Rectal smooth muscle tissue (tissue), 1 donor: Measurements from ENCODE around the gene LINS1.

ENCODE experiments used
- H3K27ac ChIP-seq: one replicate; pipeline ENCODE4 v1.7.0; 2013; ENCODE audit warnings: low read depth, low read length, inconsistent platforms
- H3K27me3 ChIP-seq: one replicate; pipeline ENCODE4 v1.7.0; 2013; ENCODE audit warnings: low read length; ENCODE audit not compliant: control insufficient read depth, insufficient read depth
- H3K36me3 ChIP-seq: one replicate; pipeline ENCODE4 v1.7.0; 2013; ENCODE audit warnings: low read length; ENCODE audit not compliant: control insufficient read depth, insufficient read depth
- H3K4me1 ChIP-seq: one replicate; pipeline ENCODE4 v1.7.0; 2013; ENCODE audit warnings: low read length; ENCODE audit not compliant: control insufficient read depth, insufficient read depth
- H3K4me3 ChIP-seq: one replicate; pipeline ENCODE4 v1.7.0; 2013; ENCODE audit warnings: low read length
- H3K9ac ChIP-seq: one replicate; pipeline ENCODE4 v1.7.0; 2013; ENCODE audit warnings: low read length

The LINS1 gene

DNA sequence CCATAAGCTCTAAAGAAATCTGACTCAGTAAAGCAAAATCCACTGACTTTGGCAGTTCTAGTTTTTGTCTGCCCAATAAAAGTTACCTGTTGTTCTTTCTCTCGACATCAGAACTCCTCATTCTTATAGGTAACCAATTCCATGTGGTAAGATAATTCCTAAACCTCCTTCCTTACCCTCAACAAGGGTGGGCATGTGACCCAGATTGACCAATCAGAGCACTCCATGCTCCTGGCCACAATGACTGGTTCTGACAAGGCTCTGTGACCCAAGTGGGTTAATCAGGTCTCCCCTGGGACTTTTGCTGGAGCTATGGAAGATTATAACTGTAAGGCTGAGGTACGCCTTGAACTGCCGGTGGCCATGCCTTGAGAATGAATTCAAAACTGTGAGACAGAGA lies 31.7 kb downstream of the LINS1 start:
- Histone ChIP-seq H3K36me3 (peaks cover 3% of the 10 kb centered on the region), H3K27ac (no peak overlapping the region), H3K4me3 (no peak overlapping the region), H3K4me1 (no peaks in the 10 kb centered on the region), H3K27me3 (no peaks in the 10 kb centered on the region), H3K9ac (no peak overlapping the region)

DNA sequence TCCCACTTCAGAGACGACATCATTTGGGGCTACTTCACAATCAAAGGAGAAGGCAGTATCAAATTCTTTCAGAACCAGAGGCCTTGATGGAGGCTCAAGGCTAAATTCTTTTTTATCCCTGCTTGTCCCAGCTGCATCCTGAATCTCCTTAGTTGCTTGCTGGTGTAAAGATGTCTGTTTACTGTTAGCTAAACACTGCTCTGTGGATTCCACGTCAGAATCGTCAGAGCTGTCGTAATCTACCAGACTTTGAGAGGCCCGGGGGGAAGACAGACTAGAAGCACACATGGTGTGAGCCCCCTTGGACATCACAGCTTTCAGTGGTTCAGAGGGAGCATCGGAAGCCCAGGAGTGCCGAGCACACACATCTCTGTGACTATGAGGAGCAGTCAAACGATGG lies 32.6 kb downstream of the LINS1 start:
- H3K27ac ChIP-seq: no peak overlapping the region
- H3K36me3 ChIP-seq: peaks cover 3% of the 10 kb centered on the region
- H3K4me3 ChIP-seq: no peak overlapping the region
- no peaks in the 10 kb centered on the region for H3K27me3 ChIP-seq
- no peak overlapping the region for H3K9ac ChIP-seq
- H3K4me1 ChIP-seq: no peaks in the 10 kb centered on the region

DNA sequence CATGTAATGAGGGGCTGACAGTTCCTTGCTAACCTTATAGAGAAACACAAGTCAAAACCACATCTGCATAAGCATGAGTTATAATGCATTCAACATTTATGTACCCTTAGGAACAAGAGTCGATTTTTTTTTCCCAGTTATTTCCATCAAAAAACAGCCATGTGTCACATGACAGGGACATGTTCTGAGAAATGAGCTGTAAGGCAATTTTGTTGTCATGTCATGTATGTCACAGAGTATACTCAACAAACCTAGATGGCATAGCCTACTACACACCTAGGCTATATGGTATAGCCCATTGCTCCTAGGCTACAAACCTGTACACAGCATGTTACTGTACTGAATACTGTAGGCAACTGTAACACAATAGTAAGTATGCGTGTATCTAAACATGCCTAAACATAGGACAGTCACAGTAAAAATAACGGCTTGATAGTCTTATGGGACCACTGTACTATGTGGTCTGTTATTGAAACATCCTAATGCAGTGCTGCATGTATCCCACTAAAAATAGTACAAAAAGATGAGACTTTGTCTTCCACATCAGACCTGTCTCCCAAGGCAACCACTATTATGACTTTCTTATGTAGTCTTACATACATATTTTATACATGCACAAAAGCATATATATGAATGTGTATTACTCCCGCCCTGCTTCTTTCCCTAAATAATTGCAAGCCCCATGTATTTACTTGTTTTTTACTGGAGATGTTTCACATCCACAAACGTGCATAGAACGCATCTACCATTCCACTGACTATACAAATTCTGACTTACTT lies 34.9 kb downstream of the LINS1 start:
- Histone ChIP-seq H3K9ac (no peak overlapping the region), H3K27me3 (no peaks in the 10 kb centered on the region)

DNA sequence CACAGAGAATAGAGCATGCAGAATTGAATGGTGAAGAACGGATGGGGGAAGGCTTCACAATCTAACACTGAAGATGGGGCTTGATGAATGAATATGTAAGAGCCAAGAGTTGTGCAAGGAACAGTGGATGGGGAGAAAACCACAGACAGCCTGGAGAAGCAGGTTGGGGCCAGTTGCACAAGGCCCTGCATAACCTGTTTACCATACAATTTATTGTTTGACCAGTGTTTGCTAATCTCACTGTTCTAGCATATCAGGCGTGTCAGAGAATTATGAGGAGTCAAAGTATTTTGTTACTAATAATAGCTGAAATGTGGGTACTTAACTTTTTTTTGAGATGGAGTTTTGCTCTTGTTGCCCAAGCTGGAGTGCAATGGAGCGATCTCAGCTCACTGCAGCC lies 36.4 kb downstream of the LINS1 start:
- H3K9ac ChIP-seq: no peak overlapping the region
- H3K4me3 ChIP-seq: no peak overlapping the region
- H3K36me3 ChIP-seq: peaks cover 3% of the 10 kb centered on the region

More for the DNA sequence above, 34.9 kb downstream of the LINS1 start:
- Histone ChIP-seq H3K27ac (no peak overlapping the region), H3K36me3 (peaks cover 3% of the 10 kb centered on the region), H3K4me3 (no peak overlapping the region), H3K4me1 (no peaks in the 10 kb centered on the region)

DNA sequence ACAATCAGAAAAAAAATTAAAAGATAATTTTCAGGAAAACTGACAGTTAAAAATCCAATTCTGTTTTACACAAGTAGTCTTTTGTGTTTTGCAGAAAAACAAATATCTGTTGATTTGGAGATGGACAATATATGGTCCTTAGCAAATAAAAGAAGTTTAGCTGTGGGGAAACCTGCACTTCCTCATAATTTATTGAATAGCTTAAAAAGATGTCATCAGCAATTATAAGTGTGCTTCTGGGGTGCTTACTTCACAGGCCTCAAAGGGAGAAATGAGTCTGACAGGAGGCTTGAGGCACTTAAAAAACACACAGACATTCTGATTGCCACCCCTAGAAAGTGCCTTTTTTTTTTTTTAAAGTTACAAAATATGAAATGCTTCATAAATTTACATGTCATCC lies 41.7 kb downstream of the LINS1 start:
- Histone ChIP-seq H3K4me1 (no peaks in the 10 kb centered on the region), H3K27ac (no peak overlapping the region), H3K4me3 (no peak overlapping the region), H3K27me3 (no peaks in the 10 kb centered on the region), H3K9ac (no peak overlapping the region), H3K36me3 (no peaks in the 10 kb centered on the region)

More for the DNA sequence above, 36.4 kb downstream of the LINS1 start:
- H3K27me3 ChIP-seq: no peaks in the 10 kb centered on the region
- H3K27ac ChIP-seq: no peak overlapping the region
- H3K4me1 ChIP-seq: no peaks in the 10 kb centered on the region

DNA sequence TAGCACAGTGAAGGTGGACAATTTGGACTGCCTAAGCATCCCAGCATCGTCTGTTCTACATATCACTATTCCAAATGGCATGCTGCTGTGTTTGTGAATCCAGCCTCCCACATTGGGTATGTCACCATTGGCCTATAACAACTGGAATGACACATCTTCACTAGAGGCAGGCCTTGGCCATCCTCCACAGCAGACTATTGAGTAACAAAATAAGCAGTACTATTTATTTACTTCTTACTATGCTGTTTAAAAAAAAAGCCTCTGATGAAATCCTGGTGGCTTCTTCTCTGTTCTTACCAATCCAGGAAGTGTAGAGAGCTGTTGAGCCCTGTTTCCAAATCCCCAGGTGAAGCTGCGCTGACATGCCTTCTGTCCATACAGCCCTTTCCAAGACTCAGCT lies 42.7 kb downstream of the LINS1 start:
- Histone ChIP-seq H3K9ac (no peak overlapping the region), H3K4me3 (no peak overlapping the region), H3K27me3 (no peaks in the 10 kb centered on the region), H3K27ac (no peak overlapping the region), H3K36me3 (no peaks in the 10 kb centered on the region), H3K4me1 (no peaks in the 10 kb centered on the region)

DNA sequence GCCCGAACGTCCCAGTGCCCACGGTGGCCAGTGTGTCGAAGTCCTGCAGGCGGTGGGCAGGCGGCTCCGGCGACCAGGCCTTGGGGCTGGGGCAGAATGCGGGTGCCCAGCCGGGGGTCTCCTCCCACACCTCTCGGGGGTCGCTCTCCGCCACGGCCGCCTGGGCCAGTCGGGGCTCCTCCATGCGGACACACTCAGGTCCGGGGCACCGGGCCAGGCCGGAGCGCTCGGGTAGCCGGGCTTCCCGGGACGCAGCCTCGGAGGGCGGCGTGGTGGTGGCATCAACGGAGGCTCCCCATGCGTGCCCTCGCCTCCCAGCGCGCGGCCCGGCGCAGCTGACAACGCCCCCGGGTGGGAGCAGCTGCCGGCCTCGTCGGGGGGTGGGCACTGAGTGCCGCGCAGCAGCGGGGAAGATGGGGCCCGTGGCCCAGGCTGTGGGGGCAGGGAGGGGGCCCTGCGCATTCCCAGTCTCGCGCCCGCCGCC lies 43.2 kb downstream of the LINS1 start:
- Histone ChIP-seq H3K4me3 (no peak overlapping the region), H3K27ac (no peak overlapping the region), H3K36me3 (no peaks in the 10 kb centered on the region), H3K9ac (no peak overlapping the region), H3K27me3 (no peaks in the 10 kb centered on the region), H3K4me1 (no peaks in the 10 kb centered on the region)

DNA sequence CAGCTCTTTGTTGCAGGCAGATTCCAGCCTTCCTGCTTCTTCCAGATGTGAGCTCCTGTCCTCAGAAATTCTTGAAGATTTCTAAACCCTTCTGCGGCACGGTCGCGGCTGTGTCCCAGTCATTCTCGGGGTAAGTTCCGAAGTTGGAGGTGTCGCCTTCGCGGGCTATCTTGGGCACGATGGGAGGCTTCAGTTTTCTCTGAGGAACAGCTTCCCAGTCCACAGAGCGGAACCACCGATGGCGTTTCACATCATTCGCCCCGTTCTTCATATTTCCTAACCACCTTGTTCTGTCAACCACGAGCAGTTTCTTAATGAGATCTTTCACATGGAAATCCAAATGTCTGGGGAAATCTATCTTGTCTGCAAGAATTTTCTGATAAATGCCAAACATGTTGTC lies 48.5 kb downstream of the LINS1 start:
- H3K27me3 ChIP-seq: no peaks in the 10 kb centered on the region
- H3K4me3 ChIP-seq: no peak overlapping the region
- H3K36me3 ChIP-seq: no peaks in the 10 kb centered on the region
- no peaks in the 10 kb centered on the region for H3K4me1 ChIP-seq
- H3K9ac ChIP-seq: no peak overlapping the region
- H3K27ac ChIP-seq: no peak overlapping the region

DNA sequence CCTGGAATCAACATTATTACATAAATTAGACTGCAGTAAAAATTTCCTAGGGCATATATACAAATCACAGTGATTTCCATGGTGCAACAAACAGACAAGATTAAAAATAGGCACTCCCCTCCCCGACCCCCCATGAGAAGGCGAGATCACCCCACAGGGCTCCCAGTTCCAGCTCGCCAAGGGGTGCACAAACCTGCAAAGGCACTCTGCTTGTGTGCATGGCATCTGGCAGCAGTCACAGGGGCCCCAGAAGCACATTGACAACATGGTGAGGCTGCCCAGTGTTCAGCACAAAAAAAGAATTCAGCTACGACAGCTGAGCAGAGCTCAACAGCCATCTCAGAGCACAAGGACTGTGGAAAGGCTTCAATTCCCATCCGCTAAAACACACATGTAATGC lies 54.0 kb downstream of the LINS1 start:
- no peaks in the 10 kb centered on the region for H3K27me3 ChIP-seq
- H3K27ac ChIP-seq: no peak overlapping the region
- no peak overlapping the region for H3K9ac ChIP-seq
- no peak overlapping the region for H3K4me3 ChIP-seq
- H3K36me3 ChIP-seq: no peaks in the 10 kb centered on the region
- H3K4me1 ChIP-seq: no peaks in the 10 kb centered on the region

DNA sequence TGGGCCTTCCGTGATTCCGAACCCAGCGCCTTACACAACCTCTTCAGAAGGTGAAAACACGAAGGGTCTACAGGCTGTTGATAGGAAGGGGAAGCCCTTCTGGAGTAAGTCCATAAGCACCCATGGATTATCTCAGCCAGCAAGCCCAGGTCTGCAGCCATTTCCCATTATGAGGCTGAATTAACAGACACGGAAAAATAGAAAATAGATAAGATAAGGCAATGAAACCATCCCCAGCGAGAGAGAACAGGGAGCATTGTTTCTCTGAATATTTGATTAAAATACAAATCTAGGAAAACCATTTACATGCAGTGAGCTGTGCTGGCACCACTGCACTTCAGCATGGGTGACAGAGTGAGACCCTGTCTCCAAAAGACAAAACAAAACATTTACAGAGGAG lies 57.0 kb downstream of the LINS1 start:
- H3K27me3 ChIP-seq: no peaks in the 10 kb centered on the region
- no peak overlapping the region for H3K9ac ChIP-seq
- no peak overlapping the region for H3K27ac ChIP-seq
- H3K4me1 ChIP-seq: no peaks in the 10 kb centered on the region
- no peaks in the 10 kb centered on the region for H3K36me3 ChIP-seq
- no peak overlapping the region for H3K4me3 ChIP-seq

DNA sequence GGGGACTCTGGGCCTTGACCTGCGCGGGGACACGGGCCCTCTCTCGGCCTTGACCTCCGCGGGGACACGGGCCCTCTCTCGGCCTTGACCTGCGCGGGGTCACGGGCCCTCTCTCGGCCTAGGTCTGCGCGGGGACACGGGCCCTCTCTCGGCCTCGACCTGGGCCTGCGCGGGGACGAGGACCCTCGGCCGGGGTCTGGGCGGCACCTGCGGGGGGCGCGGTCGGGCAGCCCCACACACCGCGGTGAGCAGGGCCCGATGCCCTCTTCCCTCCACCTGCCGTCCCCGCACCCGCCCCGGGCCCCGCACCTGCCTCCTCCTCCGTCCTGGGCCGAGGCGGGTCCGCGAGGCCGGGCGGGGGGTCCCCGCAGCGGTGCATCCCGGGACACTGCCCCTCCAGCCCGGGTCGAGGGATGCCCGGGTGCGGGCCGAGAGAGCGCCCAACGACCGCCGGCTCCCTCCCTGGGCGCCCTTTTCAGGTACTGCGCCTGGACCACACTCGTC lies 57.6 kb downstream of the LINS1 start:
- H3K9ac ChIP-seq: no peak overlapping the region

DNA sequence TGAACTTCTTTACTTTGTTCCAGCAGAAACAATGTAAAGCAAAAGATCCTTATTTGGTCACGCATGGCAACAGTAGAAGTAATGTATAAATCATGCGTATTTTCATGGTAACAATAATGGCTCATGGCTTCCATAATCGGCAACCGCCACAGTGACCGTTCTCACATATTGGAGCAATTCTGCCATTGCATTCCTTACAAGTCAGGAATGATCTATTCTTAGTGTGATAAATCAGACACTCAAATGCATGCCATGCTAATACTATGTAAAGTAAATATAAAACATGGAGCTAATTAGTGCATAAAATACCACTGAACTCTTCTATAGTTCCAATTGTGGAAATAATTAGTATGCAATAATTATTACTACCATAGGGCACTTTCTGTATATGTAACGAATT lies 59.7 kb downstream of the LINS1 start:
- Histone ChIP-seq H3K27me3 (no peaks in the 10 kb centered on the region), H3K4me3 (no peak overlapping the region), H3K27ac (no peak overlapping the region), H3K4me1 (no peaks in the 10 kb centered on the region), H3K9ac (no peak overlapping the region), H3K36me3 (no peaks in the 10 kb centered on the region)

More for the DNA sequence above, 57.6 kb downstream of the LINS1 start:
- no peak overlapping the region for H3K4me3 ChIP-seq
- H3K4me1 ChIP-seq: no peaks in the 10 kb centered on the region
- H3K27ac ChIP-seq: no peak overlapping the region
- no peaks in the 10 kb centered on the region for H3K36me3 ChIP-seq
- H3K27me3 ChIP-seq: no peaks in the 10 kb centered on the region

DNA sequence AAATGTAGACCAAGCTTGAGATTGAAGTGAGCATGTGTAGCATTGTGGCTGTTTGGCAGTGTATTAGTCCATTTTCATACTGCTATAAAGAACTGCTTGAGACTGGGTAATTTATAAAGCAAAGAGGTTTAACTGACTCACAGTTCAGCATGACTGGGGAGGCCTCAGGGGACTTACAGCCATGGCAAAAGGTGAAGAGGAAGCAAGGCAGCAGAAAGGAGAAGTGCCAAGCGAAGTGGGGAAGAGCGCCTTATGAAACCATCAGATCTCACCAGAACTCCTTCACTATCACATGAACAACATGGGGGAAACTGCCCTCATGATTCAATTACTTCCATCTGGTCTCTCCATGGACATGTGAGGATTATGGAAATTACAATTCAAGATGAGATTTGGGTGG lies 64.7 kb downstream of the LINS1 start:
- H3K36me3 ChIP-seq: no peaks in the 10 kb centered on the region
- H3K27ac ChIP-seq: no peak overlapping the region
- H3K4me3 ChIP-seq: no peak overlapping the region
- no peaks in the 10 kb centered on the region for H3K27me3 ChIP-seq
- H3K9ac ChIP-seq: no peak overlapping the region
- no peaks in the 10 kb centered on the region for H3K4me1 ChIP-seq
